Hepatocyte (in vitro differentiated cells): ENCODE data around the gene ARFIP1. TPM values are rescaled to one million over a fixed set of nuclear protein-coding genes. Genes with fewer than 3 reads are reported as not detected.

Experiments
- DNase-seq: peaks from one replicate; pipeline ENCODE4 v3.0.0-alpha.2; 2016; ENCODE audit warnings: low spot score
- H2AFZ ChIP-seq: fragments of 200-600 bp; sonication (generic); 2 replicates; pipeline ENCODE4 v1.6.0; 2016; ENCODE audit warnings: antibody characterized with exemption, mild to moderate bottlenecking
- H3K27ac ChIP-seq: fragments of 200-600 bp; sonication (generic); 2 replicates; pipeline ENCODE4 v1.5.1; 2016; ENCODE audit warnings: mild to moderate bottlenecking
- H3K27me3 ChIP-seq: fragments of 200-600 bp; sonication (generic); 2 replicates; pipeline ENCODE4 v1.6.1; 2016
- H3K36me3 ChIP-seq: fragments of 200-600 bp; sonication (generic); replicated peaks from 2 replicates; pipeline ENCODE4 v1.5.1; 2016; ENCODE audit warnings: low read depth; ENCODE audit not compliant: insufficient read depth
- H3K4me1 ChIP-seq: fragments of 200-600 bp; sonication (generic); 2 replicates; pipeline ENCODE4 v1.5.1; 2016; ENCODE audit warnings: mild to moderate bottlenecking, moderate library complexity; ENCODE audit not compliant: insufficient read depth
- H3K4me2 ChIP-seq: fragments of 200-600 bp; sonication (generic); 2 replicates; pipeline ENCODE4 v1.6.0; 2016
- H3K4me3 ChIP-seq: fragments of 200-600 bp; sonication (generic); 2 replicates; pipeline ENCODE4 v1.5.1; 2016; ENCODE audit warnings: mild to moderate bottlenecking
- H3K79me2 ChIP-seq: fragments of 200-600 bp; sonication (generic); 2 replicates; pipeline ENCODE4 v1.6.0; 2017; ENCODE audit warnings: mild to moderate bottlenecking
- H3K9me2 ChIP-seq: fragments of 200-600 bp; sonication (generic); replicated peaks from 2 replicates; pipeline ENCODE4 v1.6.0; 2017; ENCODE audit warnings: mild to moderate bottlenecking; ENCODE audit not compliant: insufficient read depth
- H3K9me3 ChIP-seq: fragments of 200-600 bp; sonication (generic); 2 replicates; pipeline ENCODE4 v1.5.1; 2016; ENCODE audit warnings: low read depth, mild to moderate bottlenecking
- H4K20me1 ChIP-seq: fragments of 200-600 bp; sonication (generic); 2 replicates; pipeline ENCODE4 v1.6.0; 2016; ENCODE audit warnings: mild to moderate bottlenecking; ENCODE audit not compliant: insufficient read depth, poor library complexity, severe bottlenecking
- EZH2 ChIP-seq: fragments of 200-600 bp; sonication (generic); IDR thresholded peaks from 2 replicates; pipeline ENCODE4 v1.6.1; 2016; ENCODE audit warnings: antibody characterized with exemption, mild to moderate bottlenecking, borderline replicate concordance
- EZH2phosphoT487 ChIP-seq: fragments of 200-600 bp; sonication (generic); IDR thresholded peaks from one replicate; pipeline ENCODE4 v1.6.1; 2018; ENCODE audit warnings: antibody characterized with exemption, mild to moderate bottlenecking, low read depth, moderate library complexity; ENCODE audit not compliant: unreplicated experiment, severe bottlenecking
- WGBS: methylation state at CpG from one replicate; pipeline ENCODE4 v1.1.6; 2016; ENCODE audit warnings: low lambda C conversion rate; ENCODE audit errors: missing lambda C conversion rate; 5-methylcytosine and 5-hydroxymethylcytosine counted together
- polyA plus RNA-seq: library from polyadenylated mRNA; unstranded; fragments of >200 nt; fragmentation: Nextera tagmentation; extraction: Ambion mirVana; gene quantifications from 2 replicates; pipeline ENCODE4 v1.2.1, GENCODE V29; 2016
- total RNA-seq: library from RNA; depleted of rRNA; stranded (reverse); fragments of >200 nt; gene quantifications from 2 replicates; pipeline ENCODE4 v1.2.3, GENCODE V29; 2014
- TF ChIP-seq, protein P1 (sequence below): fragments of 200-600 bp; sonication (generic); IDR thresholded peaks from 2 replicates; pipeline ENCODE4 v1.5.1; 2016; ENCODE audit warnings: antibody characterized with exemption, mild to moderate bottlenecking; ENCODE audit not compliant: poor library complexity

ARFIP1 gene, protein sequence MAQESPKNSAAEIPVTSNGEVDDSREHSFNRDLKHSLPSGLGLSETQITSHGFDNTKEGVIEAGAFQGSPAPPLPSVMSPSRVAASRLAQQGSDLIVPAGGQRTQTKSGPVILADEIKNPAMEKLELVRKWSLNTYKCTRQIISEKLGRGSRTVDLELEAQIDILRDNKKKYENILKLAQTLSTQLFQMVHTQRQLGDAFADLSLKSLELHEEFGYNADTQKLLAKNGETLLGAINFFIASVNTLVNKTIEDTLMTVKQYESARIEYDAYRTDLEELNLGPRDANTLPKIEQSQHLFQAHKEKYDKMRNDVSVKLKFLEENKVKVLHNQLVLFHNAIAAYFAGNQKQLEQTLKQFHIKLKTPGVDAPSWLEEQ
- total RNA-seq, result 34.6 and 39.1 TPM in 2 replicates
- 21.7 and 28.7 TPM in 2 replicates for polyA plus RNA-seq

DNA sequence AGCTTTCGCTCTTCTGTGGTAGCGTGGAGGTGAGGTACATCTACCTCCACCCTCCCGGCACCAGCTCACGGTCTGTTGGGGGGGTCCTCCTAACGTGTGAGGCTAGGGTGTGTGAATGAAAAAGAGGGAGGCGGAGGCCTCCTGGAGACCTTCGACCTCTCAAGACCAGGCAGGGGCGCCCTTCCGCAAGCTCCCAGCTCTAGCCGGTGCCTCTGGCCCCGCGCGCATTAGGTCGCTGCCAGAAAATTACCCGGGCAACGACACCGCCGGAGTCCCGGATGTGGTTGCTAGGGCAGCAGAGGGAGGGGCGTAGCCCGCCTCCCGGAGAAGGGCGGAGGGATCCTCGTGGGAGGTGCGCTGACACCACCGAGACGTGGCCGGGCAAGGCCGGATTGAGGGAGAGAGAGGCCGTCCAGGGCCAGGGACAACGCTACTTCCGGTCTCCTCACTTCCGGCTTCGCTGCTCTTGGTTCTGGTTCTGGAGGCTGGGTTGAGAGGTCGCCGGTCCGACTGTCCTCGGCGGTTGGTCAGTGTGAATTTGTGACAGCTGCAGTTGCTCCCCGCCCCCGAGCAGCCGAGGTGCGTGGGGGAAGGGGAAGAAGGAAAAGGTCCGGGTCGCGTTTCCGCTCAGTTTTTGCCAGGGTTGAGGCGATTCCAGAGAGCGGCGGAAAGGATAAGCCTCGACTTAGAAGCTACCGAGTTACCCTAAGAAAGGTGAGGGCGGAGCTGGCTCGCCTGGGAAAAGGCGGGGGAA is at the start of gene ARFIP1, which contains the start of gene TIGD4:
ARFIP1 (plus strand) TSS at position 442 of the 754 bp plus-strand sequence. CDS start 49,680 bp downstream, outside the sequence.
TIGD4 (minus strand) TSS at position 218 of the 754 bp plus-strand sequence. CDS start 8,726 bp downstream, outside the sequence.
- 1% methylated on average over 45 of the region's 55 CpGs for WGBS

DNA sequence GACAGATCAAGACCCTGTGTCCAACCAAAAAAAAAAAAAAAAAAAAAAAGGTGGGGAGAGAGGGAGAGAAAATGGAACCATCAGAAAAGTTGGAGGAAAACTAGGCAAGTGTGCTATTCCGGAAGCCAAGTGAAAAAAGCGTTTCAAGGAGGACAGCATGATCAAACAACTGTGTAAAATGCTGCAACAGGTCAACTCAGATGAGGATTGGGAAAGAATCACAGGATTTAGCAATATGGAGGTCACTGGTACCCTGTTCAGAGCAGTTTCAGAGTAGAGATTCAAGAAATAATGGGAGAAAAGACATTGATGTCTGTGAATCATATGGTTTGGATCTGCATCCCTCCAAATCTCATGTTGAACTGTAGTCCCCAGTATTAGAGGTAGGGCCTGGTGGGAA is 47.8 kb upstream of the ARFIP1 start:
- Histone ChIP-seq H3K27ac (no peak overlapping the region), H3K9me2 (no peaks in the 10 kb centered on the region), H2AFZ (no peak overlapping the region), H3K4me2 (no peak overlapping the region), H4K20me1 (no peaks in the 10 kb centered on the region), H3K4me1 (no peaks in the 10 kb centered on the region), H3K36me3 (no peaks in the 10 kb centered on the region), H3K9me3 (no peaks in the 10 kb centered on the region), H3K79me2 (no peaks in the 10 kb centered on the region), H3K27me3 (no peaks in the 10 kb centered on the region), H3K4me3 (no peak overlapping the region)
- no peak for TF ChIP-seq EZH2
- TF ChIP-seq, protein P1, sequence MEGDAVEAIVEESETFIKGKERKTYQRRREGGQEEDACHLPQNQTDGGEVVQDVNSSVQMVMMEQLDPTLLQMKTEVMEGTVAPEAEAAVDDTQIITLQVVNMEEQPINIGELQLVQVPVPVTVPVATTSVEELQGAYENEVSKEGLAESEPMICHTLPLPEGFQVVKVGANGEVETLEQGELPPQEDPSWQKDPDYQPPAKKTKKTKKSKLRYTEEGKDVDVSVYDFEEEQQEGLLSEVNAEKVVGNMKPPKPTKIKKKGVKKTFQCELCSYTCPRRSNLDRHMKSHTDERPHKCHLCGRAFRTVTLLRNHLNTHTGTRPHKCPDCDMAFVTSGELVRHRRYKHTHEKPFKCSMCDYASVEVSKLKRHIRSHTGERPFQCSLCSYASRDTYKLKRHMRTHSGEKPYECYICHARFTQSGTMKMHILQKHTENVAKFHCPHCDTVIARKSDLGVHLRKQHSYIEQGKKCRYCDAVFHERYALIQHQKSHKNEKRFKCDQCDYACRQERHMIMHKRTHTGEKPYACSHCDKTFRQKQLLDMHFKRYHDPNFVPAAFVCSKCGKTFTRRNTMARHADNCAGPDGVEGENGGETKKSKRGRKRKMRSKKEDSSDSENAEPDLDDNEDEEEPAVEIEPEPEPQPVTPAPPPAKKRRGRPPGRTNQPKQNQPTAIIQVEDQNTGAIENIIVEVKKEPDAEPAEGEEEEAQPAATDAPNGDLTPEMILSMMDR, result no peak
- TF ChIP-seq EZH2phosphoT487, result no peak
- 87% methylated on average over 2 of the region's 2 CpGs for WGBS
- DNase-seq, result no peak

More for the DNA sequence above, at the start of gene ARFIP1, which contains the start of gene TIGD4:
- Histone ChIP-seq H3K36me3 (no peaks in the 10 kb centered on the region), H3K27me3 (no peaks in the 10 kb centered on the region), H3K4me3 (peak within 1 kb of the TSS; percentile 71), H3K9me3 (no peaks in the 10 kb centered on the region), H3K79me2 (peaks cover 56% of the 10 kb centered on the region), H3K4me1 (no peaks in the 10 kb centered on the region), H3K9me2 (no peaks in the 10 kb centered on the region), H3K4me2 (peak within 1 kb of the TSS; percentile 87), H2AFZ (peak within 1 kb of the TSS; percentile 83), H3K27ac (peak within 1 kb of the TSS; percentile 94), H4K20me1 (peaks cover 15% of the 10 kb centered on the region)
- DNase-seq, result peak; percentile 97
- no peak for TF ChIP-seq EZH2phosphoT487
- TF ChIP-seq, protein P1, result peak; percentile 37

DNA sequence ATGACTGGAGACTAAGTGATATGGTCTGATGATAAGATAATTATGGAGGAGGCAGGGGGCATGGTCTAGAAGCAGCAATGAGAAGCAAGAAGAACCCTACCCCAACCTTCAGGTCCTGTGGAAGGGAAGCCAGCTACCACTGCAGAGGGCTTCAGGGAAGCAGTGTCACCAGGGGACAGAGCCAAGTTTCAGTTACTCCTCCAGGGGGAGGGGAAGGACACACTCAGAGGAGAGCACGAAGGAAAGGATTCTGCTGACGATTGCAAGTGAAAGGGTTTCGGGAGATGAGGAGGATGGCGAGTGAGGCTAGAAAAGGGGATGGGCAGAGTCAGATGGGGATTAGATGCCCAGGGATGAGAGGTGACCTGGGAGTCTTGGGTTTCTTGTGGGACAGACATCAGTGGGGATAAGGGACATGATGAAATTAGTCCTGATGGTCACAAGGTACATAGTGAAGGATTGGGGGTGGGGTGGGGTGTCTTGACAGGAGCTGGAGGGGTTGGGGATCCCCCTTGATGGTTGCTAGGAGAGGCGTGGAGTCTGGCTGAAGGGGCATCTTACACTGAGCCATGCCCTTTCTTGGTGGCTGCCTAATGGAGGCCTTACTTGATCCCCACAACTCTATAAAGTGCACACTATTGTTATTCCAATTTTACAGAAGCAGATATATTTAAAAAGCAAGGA is 45.6 kb upstream of the ARFIP1 start:
- no peak for TF ChIP-seq EZH2phosphoT487
- no peak for TF ChIP-seq EZH2
- TF ChIP-seq, protein P1, result no peak
- H3K4me2 ChIP-seq, result no peak overlapping the region
- WGBS, result 83% methylated on average over 5 of the region's 5 CpGs
- H3K9me2 ChIP-seq, result no peaks in the 10 kb centered on the region
- H2AFZ ChIP-seq, result no peak overlapping the region
- no peak overlapping the region for H3K27ac ChIP-seq
- H3K36me3 ChIP-seq, result no peaks in the 10 kb centered on the region
- H3K4me1 ChIP-seq, result no peaks in the 10 kb centered on the region
- H3K79me2 ChIP-seq, result no peaks in the 10 kb centered on the region
- H3K9me3 ChIP-seq, result no peaks in the 10 kb centered on the region
- no peaks in the 10 kb centered on the region for H4K20me1 ChIP-seq
- no peak overlapping the region for H3K4me3 ChIP-seq
- no peaks in the 10 kb centered on the region for H3K27me3 ChIP-seq
- DNase-seq, result no peak
